ENCODE data around the gene DRC1. TPM values are rescaled to one million over a fixed set of nuclear protein-coding genes. Genes with fewer than 3 reads are reported as not detected.

DRC1 gene
- total RNA-seq, 2 experiments from 2014 or later = not detected

DNA sequence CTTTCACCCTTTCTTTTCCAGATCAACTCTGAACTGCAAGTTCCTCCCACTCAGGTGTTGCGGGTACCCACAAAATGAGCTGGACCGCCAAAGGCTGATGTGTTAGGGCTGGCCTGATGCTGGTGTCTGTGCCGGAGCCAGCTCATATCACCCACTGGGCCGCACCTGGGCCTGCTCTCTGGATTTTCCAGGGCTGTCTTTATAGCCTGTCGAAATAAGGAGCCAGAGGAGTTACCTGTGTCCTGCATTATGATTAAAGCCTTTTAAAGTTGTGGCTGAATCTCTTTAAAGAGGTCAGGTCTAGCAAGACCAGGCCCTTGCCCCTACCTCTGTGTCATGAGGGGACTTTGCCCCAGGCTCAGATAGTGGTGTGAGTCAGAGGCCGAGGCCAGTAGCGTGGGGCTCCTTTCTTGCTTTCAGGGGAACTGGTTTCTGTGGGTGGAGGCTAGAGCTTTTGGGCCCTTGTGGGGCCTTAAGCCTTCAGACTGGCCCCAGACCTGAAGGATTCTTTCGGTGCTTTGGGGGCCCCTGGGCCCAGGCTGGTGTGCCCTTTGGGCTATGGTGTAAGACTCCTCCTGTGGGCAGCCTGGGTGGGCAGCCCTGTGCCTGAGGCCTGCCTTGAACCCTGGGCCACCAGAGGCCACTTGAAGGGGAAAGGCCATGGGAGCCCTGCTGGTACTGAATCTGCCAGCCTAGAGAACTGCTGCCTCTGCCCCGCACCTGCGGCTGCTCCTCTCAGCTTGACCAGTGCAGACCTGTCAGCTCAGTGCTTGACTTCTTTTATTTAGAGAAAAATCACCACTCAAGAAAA, 54.9 kb downstream of the DRC1 start:
- POLR2A ChIA-PET = interaction anchor here (1.2 to 1.6 kb wide), 2 partner anchors 11 to 22 kb away, joined by 3 to 5 read pairs; partner anchors contain the start of gene OTOF
- DNase-seq (no peak), ATAC-seq (ENCODE audit: low read depth) (peak; percentile 25)
- H3K27me3 Mint-ChIP-seq = peaks cover 4% of the 10 kb centered on the region
- no peak overlapping the region for H3K27ac Mint-ChIP-seq
- H3K4me3 Mint-ChIP-seq = no peak overlapping the region
- H3K9me3 Mint-ChIP-seq = no peaks in the 10 kb centered on the region
- no peaks in the 10 kb centered on the region for H3K36me3 Mint-ChIP-seq
- peaks cover 4% of the 10 kb centered on the region for H3K4me1 Mint-ChIP-seq

DNA sequence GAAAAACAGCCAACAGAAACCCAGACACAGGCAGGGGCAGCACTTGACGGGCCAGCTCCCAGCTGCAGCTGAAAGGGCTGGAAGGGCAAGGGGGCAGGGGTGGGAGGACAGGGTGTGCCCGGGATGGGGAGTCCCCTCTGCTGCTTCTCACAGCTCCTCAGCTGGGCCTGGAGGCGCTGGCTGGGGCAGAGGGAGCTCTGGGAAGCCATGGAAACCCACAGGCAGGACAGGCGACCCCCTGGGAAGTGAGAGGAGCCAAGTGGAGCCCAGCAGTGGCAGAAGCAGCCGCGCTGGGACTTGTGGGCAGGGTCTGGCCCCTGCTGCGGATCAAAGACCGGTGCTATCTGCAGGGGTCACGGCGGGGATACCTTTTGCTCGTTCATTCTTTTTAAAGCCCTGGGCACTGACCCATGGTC, 55.5 kb downstream of the DRC1 start:
- DNase-seq (no peak), ATAC-seq (ENCODE audit: low read depth) (no peak)
- H3K4me1 Mint-ChIP-seq = peaks cover 4% of the 10 kb centered on the region
- peaks cover 2% of the 10 kb centered on the region for H3K27me3 Mint-ChIP-seq
- POLR2A ChIA-PET = interaction anchor here (1.2 kb wide), 1 partner anchor 10 kb away, joined by 3 read pairs; no protein-coding TSS in a partner anchor
- H3K4me3 Mint-ChIP-seq = no peak overlapping the region
- H3K36me3 Mint-ChIP-seq = no peaks in the 10 kb centered on the region
- H3K27ac Mint-ChIP-seq = no peak overlapping the region
- H3K9me3 Mint-ChIP-seq = no peaks in the 10 kb centered on the region

DNA sequence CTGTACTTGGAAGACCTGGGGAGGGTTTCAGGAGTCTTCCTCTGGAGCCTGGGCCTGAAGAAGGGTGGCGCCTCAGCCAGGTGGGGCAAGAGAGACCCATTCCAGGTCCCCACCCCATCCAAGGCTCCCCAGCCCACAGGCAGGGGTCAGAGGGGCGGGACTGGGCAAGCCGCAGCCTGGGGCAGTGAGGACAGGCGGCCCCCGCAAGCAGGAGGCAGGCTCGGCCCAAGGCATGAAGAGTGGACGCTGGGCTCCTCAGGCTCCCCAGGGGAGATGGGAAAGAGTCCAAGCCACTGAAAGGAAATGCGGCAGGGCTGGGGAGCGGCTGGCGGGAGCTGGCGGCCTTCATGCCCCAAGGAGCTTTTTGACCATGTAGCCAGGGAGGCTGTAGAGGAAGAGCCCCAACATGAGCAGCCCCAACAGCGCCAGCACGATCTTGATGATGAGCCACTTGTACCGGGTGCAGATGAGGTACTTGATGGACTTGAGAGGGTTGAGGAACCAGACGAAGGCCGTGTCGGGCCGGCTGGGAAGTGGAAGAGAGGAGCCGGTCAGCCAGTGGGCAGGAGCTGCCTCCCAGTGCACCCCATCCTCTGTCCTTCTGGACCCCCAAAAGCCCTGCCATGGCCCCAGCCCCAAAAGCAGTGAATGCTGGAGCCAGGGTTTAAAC, 56.1 kb downstream of the DRC1 start:
- H3K4me1 Mint-ChIP-seq = peaks cover 4% of the 10 kb centered on the region
- POLR2A ChIA-PET = interaction anchor here (2.0 kb wide), 1 partner anchor 12 kb away, joined by 5 read pairs; no protein-coding TSS in a partner anchor
- peaks cover 2% of the 10 kb centered on the region for H3K27me3 Mint-ChIP-seq
- no peak overlapping the region for H3K4me3 Mint-ChIP-seq
- ATAC-seq (ENCODE audit: low read depth) = no peak
- H3K9me3 Mint-ChIP-seq = no peaks in the 10 kb centered on the region
- no peak overlapping the region for H3K27ac Mint-ChIP-seq
- H3K36me3 Mint-ChIP-seq = no peaks in the 10 kb centered on the region
- DNase-seq = no peak

DNA sequence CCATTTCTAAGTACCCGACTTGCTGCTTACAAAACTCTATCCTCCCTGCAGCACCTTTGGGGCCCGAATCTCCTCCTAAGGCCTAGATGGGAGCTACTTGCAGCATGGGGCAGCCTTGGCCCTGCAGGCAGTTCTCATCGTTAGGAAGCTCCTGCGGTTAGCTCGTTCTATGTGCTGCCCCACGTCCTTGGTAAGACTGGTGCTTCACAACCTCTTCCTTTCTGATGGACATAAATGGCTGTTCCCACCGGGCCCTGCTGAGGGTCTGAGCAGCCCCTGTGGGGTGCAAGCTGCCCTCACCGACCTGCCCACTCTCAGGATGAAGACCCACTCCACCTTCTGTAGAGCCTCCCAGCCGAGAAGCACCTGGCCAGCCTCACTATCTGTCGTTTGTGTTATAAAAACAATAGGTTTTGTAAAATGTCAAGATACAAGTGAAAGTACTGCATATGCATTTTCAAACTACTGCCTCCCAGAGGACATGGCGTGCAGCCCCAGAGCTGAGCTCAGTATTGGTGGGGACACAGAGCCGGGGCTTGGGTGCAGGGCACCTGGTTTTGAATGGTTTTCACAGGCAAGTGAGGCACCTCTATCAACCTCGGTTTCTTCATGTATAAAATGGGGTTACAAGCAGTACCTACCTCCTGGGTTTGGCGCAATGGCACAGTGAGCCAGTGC, 56.8 kb downstream of the DRC1 start:
- Mint-ChIP-seq H3K36me3 (no peaks in the 10 kb centered on the region), H3K9me3 (no peaks in the 10 kb centered on the region), H3K4me1 (peaks cover 4% of the 10 kb centered on the region), H3K4me3 (no peak overlapping the region), H3K27ac (no peak overlapping the region), H3K27me3 (no peaks in the 10 kb centered on the region)
- ATAC-seq (ENCODE audit: low read depth) (no peak), DNase-seq (no peak)
- POLR2A ChIA-PET = interaction anchor here (2.0 kb wide), 1 partner anchor 11 kb away, joined by 5 read pairs; no protein-coding TSS in a partner anchor

DNA sequence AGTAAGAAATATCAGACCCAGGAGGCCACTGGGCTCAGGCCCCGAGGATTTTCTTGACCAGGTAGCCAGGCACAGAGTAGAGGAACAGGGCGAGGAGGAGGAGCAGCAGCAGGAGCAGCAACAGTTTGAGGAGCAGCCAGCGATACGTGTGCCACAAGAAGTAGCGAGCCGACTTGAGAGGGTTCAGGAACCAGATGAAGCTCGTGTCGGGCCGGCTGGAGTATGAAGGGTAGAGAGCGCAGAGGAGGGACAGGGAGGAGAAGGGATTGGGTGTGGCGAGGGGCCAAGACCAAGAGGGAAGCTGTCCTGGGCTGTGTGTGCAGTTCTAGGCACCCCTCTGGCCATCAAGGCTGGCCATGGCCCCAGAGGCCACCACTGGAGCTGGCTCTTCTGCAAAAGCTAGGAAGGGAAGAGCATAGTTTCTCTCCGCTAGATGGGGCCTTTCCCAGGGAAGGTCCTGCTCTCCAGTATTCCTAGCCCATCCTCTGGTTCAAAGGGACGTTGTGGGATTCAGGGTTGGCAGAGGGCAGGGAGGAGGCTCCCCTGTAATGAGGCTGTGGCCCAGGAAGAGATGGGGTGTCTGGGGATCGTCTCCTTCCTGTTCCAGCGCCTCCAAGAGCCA, 58.4 kb downstream of the DRC1 start:
- peaks cover 3% of the 10 kb centered on the region for H3K36me3 Mint-ChIP-seq
- no peak overlapping the region for H3K4me3 Mint-ChIP-seq
- peak overlapping the region; percentile 67 for H3K27ac Mint-ChIP-seq
- no peak for ATAC-seq (ENCODE audit: low read depth)
- DNase-seq = no peak
- peaks cover 4% of the 10 kb centered on the region for H3K4me1 Mint-ChIP-seq
- POLR2A ChIA-PET = interaction anchor here (1.0 to 1.3 kb wide), 3 partner anchors 9 to 23 kb away, joined by 3 to 5 read pairs (median 3); no protein-coding TSS in a partner anchor
- no peaks in the 10 kb centered on the region for H3K9me3 Mint-ChIP-seq
- H3K27me3 Mint-ChIP-seq = no peaks in the 10 kb centered on the region

DNA sequence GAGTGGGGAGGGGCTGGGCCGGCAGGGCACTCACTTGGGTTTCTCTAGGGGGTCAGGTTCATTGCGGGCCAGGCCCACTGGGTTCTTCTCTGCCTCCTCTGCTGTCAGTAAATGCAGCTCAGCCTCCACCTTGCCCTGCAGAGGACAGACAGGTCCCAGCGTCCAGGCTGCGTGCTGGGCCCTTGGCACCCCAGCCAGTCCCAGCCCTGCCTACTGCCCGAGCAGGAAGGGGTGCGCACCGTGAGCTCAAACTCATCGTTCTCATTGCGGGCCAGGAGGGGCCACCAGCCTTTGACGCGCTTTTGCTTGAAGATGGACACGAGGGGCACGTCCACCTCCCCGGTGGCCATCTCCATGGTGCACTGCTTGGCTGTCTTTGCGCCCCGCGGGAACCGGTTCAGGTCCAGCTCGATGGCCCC, 58.9 kb downstream of the DRC1 start:
- DNase-seq = no peak
- H3K4me1 Mint-ChIP-seq = peaks cover 4% of the 10 kb centered on the region
- no peaks in the 10 kb centered on the region for H3K27me3 Mint-ChIP-seq

DNA sequence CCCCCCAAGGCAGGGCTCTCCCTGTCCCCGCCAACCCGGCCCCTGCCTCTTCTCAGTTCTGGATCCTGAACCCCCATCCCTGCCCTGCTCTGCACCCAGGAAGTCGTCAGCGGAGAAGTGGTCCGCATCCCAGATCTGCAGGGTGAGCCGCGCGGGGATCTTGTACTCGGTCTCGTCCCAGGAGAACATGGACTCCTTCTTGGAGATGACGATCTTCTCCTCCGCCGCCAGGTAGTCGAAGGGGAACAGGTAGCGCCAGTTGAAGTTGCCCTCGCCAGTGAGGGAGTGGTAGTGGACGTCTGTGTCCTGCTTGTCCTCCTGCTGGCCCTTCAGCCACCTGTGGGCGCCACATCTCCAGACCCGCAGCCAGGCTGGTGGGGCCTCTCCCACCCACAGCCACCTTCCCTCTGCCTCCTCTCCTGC, 59.9 kb downstream of the DRC1 start:
- ATAC-seq (ENCODE audit: low read depth) (no peak), DNase-seq (no peak)
- POLR2A ChIA-PET = no interaction called here
- no peaks in the 10 kb centered on the region for H3K27me3 Mint-ChIP-seq
- H3K9me3 Mint-ChIP-seq = no peaks in the 10 kb centered on the region
- peaks cover 3% of the 10 kb centered on the region for H3K36me3 Mint-ChIP-seq
- H3K27ac Mint-ChIP-seq = no peak overlapping the region
- peaks cover 2% of the 10 kb centered on the region for H3K4me1 Mint-ChIP-seq
- H3K4me3 Mint-ChIP-seq = no peak overlapping the region

More for the DNA sequence above, 58.9 kb downstream of the DRC1 start:
- H3K9me3 Mint-ChIP-seq = no peaks in the 10 kb centered on the region
- POLR2A ChIA-PET = interaction anchor here (1.0 to 1.3 kb wide), 3 partner anchors 9 to 24 kb away, joined by 3 to 5 read pairs (median 3); no protein-coding TSS in a partner anchor
- peak overlapping the region; percentile 67 for H3K27ac Mint-ChIP-seq
- peaks cover 3% of the 10 kb centered on the region for H3K36me3 Mint-ChIP-seq
- H3K4me3 Mint-ChIP-seq = no peak overlapping the region
- ATAC-seq (ENCODE audit: low read depth) = no peak

DNA sequence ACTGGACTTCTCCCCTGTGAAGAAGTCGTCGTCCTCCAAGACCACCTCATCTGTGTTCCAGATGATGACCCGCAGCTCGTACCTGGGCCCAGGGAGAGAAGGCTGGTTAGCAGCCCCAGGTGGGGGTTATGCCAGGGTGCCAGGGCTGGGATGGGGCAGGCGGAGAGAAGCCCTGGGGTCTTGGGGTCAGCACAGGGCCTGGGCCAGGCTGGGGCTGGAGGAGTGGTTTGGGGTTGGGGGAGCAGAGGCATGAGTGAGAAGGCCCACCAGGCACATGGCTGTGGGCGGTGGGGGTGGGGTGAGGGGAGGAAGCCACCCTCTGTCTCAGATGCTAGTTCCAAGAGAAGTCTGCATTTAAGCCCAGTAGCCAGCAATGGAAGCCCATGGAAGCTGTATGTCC, 60.4 kb downstream of the DRC1 start:
- no peak for ATAC-seq (ENCODE audit: low read depth)
- POLR2A ChIA-PET = interaction anchor here (0.5 kb wide), 1 partner anchor 1066 kb away, joined by 3 read pairs; no protein-coding TSS in a partner anchor
- Mint-ChIP-seq H3K4me1 (peaks cover 2% of the 10 kb centered on the region), H3K4me3 (no peak overlapping the region), H3K27me3 (no peaks in the 10 kb centered on the region), H3K27ac (no peak overlapping the region), H3K9me3 (no peaks in the 10 kb centered on the region), H3K36me3 (peaks cover 3% of the 10 kb centered on the region)
- DNase-seq = no peak

DNA sequence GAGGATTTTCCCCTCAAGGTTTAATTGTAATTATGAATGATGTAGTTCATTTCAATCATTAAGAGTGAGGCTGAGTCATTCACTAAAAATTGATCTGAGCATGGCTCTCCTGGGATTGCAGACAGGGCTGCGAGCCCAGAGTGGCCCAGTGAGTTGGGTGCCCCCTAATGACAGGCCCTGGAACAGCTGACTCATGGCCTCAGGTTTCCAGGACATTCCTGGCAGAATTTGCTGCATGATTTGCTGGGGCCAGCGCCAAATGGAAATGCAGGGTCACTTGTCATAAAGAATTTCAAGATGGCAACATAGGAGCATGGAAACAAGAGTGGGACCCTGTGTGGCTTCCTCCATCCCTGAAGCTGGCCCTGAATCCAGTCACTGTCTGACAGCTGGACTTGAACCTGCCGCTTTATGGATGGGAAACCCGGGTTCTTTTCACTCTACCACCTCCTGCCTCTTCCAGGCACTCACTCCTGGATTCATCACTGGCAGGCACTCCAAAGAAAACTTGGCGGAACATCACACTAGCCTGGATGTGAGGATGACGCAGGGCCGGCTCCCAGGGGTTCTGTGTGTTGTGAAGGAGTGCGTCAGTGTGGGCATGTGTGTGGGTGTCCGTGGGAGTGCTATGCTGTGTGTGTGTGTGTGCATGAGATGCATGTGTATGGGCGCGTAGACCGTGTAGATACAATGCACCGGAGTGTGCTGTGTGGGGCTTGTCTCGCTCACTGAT, 61.0 kb downstream of the DRC1 start:
- ATAC-seq (ENCODE audit: low read depth) (no peak), DNase-seq (peak; percentile 31)
- no peak overlapping the region for H3K4me3 Mint-ChIP-seq
- no peaks in the 10 kb centered on the region for H3K27me3 Mint-ChIP-seq
- no peaks in the 10 kb centered on the region for H3K9me3 Mint-ChIP-seq
- POLR2A ChIA-PET = interaction anchor here (0.5 kb wide), 1 partner anchor 1065 kb away, joined by 3 read pairs; no protein-coding TSS in a partner anchor
- H3K36me3 Mint-ChIP-seq = peaks cover 6% of the 10 kb centered on the region
- H3K4me1 Mint-ChIP-seq = peaks cover 2% of the 10 kb centered on the region
- H3K27ac Mint-ChIP-seq = no peak overlapping the region

DNA sequence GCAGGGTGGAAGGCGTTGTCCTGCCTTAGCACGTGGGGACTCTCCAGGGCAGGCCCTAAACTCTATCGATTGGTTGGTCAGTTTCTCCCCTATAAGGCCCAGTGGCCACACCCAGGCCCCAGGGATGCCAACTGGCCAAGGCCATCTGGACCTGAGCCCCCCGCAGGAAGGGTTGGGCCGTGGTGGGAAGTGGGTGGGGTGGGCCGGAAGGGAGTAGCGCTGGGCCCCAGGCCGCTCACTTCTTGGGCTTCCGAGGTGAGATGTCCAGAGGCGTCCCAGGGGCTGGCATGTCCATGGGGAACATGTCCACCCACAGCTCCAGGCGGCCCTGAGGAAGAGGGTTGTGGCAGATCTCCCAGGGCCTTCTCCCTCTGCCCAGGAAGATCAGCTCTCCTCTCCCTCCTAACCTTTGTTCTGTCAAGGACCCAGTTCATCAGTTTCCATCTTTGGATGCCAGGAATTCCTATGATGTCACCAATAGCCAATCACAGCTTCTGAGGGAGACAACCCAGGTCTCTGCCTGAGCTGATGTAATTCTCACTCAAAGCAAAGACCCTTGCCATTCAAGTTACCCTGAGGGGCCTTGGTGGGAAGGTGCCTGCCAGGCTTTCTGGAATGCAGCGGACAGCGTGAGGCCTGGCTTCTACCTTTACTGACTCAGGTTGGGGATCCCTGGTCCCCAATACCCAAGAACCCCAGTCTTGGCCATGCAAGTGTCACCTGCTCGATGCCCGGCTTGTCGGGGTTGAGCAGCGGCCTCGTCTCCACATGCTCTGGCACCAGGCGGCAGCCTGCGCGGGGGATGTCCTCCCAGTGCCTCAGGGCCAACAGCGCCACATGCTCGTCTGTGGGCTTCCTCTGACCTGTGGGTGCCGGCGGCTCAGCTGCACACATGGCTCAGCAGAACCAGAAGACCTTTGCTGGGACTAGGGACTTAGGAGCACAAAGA, 61.8 kb downstream of the DRC1 start:
- POLR2A ChIA-PET = no interaction called here
- H3K27me3 Mint-ChIP-seq = no peaks in the 10 kb centered on the region
- no peaks in the 10 kb centered on the region for H3K9me3 Mint-ChIP-seq
- no peak overlapping the region for H3K4me3 Mint-ChIP-seq
- no peak for DNase-seq
- no peak overlapping the region for H3K27ac Mint-ChIP-seq
- H3K4me1 Mint-ChIP-seq = peaks cover 2% of the 10 kb centered on the region
- no peak for ATAC-seq (ENCODE audit: low read depth)
- H3K36me3 Mint-ChIP-seq = peaks cover 9% of the 10 kb centered on the region

DNA sequence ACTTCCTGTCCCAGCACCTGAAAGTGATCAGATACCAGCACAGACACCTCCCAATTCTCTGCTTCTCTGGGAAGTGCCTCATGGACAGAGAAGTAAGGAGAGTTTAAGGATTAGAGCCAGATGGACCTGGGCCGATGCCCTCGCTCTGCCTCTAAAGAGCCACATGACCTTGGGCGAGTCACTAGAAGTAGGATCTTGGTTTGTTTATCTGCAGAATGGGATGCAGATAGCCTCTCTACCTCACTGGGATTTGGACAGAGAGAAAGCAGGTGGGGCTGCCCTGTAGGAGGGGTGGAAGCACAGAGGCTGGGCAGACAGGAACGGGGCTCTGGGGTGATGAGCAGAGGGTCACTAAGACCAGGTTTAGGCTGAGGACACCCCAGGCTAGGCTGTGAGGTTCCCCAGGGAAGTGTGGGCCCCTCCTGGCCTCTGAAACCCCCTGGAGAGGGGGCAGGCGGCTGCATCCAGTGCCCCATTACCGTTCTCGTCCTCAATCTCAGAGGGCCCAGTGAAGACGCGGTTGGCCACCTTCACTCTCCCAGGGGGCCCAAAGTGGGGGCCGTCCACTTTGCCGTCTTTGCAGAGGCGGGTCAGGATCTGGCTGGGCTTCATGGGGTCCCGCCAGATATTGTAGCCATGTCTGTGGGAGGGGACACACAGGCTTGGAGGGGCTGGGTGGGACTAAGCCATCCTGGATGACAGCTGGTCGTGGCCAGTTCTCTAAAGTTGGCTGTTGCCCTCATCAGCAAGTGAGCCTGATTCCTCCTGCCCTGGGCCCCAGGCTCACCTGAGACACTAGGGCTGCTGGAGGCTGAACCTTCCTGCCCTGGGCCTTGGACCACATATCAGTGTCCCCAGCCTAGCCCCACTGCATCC, 62.9 kb downstream of the DRC1 start:
- no peaks in the 10 kb centered on the region for H3K27me3 Mint-ChIP-seq
- H3K9me3 Mint-ChIP-seq = peaks cover 2% of the 10 kb centered on the region
- POLR2A ChIA-PET = no interaction called here
- H3K4me3 Mint-ChIP-seq = no peak overlapping the region
- H3K36me3 Mint-ChIP-seq = peaks cover 16% of the 10 kb centered on the region
- ATAC-seq (ENCODE audit: low read depth) (no peak), DNase-seq (no peak)
- peaks cover under 1% of the 10 kb centered on the region for H3K4me1 Mint-ChIP-seq
- no peak overlapping the region for H3K27ac Mint-ChIP-seq
